Mesothelial cell of epicardium (in vitro differentiated cells): ENCODE measurements around the gene AKNA. TPM values are rescaled to one million over a fixed set of nuclear protein-coding genes. Genes with fewer than 3 reads are reported as not detected.
A peak's percentile ranks its signal among the peaks of the same experiment; 100 is the strongest.

Source experiments
- DNase-seq, 2 experiments: peaks; one replicate each; pipeline ENCODE4 v3.0.0; 2021; ENCODE audit warnings: low spot score in 2 of 2; ENCODE audit not compliant: unreplicated experiment in 2 of 2
- H3K27ac Mint-ChIP-seq: 2 replicates; pipeline ENCODE4 v1.8.0; 2021; ENCODE audit warnings: mixed read lengths
- H3K27me3 Mint-ChIP-seq: 2 replicates; pipeline ENCODE4 v1.8.0; 2021; ENCODE audit warnings: low read depth, mixed read lengths
- H3K36me3 Mint-ChIP-seq: 2 replicates; pipeline ENCODE4 v1.8.0; 2021; ENCODE audit warnings: mixed read lengths
- H3K4me1 Mint-ChIP-seq: 2 replicates; pipeline ENCODE4 v1.8.0; 2021; ENCODE audit warnings: mixed read lengths
- H3K4me3 Mint-ChIP-seq: 2 replicates; pipeline ENCODE4 v1.8.0; 2021; ENCODE audit warnings: mild to moderate bottlenecking, moderate library complexity, mixed read lengths
- H3K9me3 Mint-ChIP-seq: 2 replicates; pipeline ENCODE4 v1.8.0; 2021; ENCODE audit warnings: mixed read lengths
- CTCF ChIP-seq: fragments of 200-600 bp; sonication (generic); IDR thresholded peaks from one replicate; pipeline ENCODE4 v1.5.0; 2021; ENCODE audit warnings: antibody characterized with exemption; ENCODE audit not compliant: unreplicated experiment
- total RNA-seq: library from RNA; stranded (reverse); gene quantifications from 3 replicates; pipeline ENCODE4 v1.2.1, GENCODE V29; 2021

Gene AKNA
- total RNA-seq, 1 donor from 2014 or later: 23.1 TPM

GRCh38 chr9:114389612-114390368, 2.0 kb upstream of the AKNA start:
- Mint-ChIP-seq H3K27me3 (no peaks in the 10 kb centered on the region), H3K4me3 (no peak overlapping the region), H3K4me1 (peaks cover 47% of the 10 kb centered on the region), H3K36me3 (no peaks in the 10 kb centered on the region), H3K27ac (no peak overlapping the region), H3K9me3 (no peaks in the 10 kb centered on the region)
- TF ChIP-seq CTCF: no peak
- no peak for DNase-seq

- DNase-seq: no peak
- Mint-ChIP-seq H3K9me3 (no peaks in the 10 kb centered on the region), H3K4me3 (peak overlapping the region; percentile 87), H3K27me3 (no peaks in the 10 kb centered on the region), H3K4me1 (peaks cover 47% of the 10 kb centered on the region), H3K36me3 (no peaks in the 10 kb centered on the region), H3K27ac (peak overlapping the region; percentile 95)
- no peak for TF ChIP-seq CTCF
These were observed 1.1 kb upstream of the AKNA start for GRCh38 chr9:114388764-114389375.

GRCh38 chr9:114388357-114388682, 538 bp upstream of the AKNA start:
- Mint-ChIP-seq H3K27me3 (no peaks in the 10 kb centered on the region), H3K27ac (peak overlapping the region; percentile 95), H3K4me3 (peak overlapping the region; percentile 87), H3K36me3 (no peaks in the 10 kb centered on the region), H3K4me1 (peaks cover 51% of the 10 kb centered on the region), H3K9me3 (no peaks in the 10 kb centered on the region)
- TF ChIP-seq CTCF: no peak
- DNase-seq: no peak

- DNase-seq: no peak
- Mint-ChIP-seq H3K27me3 (no peaks in the 10 kb centered on the region), H3K4me1 (peaks cover 47% of the 10 kb centered on the region), H3K9me3 (no peaks in the 10 kb centered on the region), H3K36me3 (no peaks in the 10 kb centered on the region), H3K27ac (peak overlapping the region; percentile 95), H3K4me3 (peak overlapping the region; percentile 87)
- no peak for TF ChIP-seq CTCF
These were observed 699 bp downstream of the AKNA start for GRCh38 chr9:114386886-114387679.

GRCh38 chr9:114386361-114386885, 1.4 kb downstream of the AKNA start:
- DNase-seq: no peak
- H3K36me3 Mint-ChIP-seq: no peaks in the 10 kb centered on the region
- peaks cover 47% of the 10 kb centered on the region for H3K4me1 Mint-ChIP-seq
- peak overlapping the region; percentile 95 for H3K27ac Mint-ChIP-seq
- peak overlapping the region; percentile 87 for H3K4me3 Mint-ChIP-seq
- no peaks in the 10 kb centered on the region for H3K27me3 Mint-ChIP-seq
- no peak for TF ChIP-seq CTCF
- H3K9me3 Mint-ChIP-seq: no peaks in the 10 kb centered on the region
